Stimulated activated CD4-positive, alpha-beta T cell treated with anti-CD3 and anti-CD28 coated beads, Interleukin-15, amount 100 ng/mL, for 24 hours (primary cell): Measurements from ENCODE around the gene CD300LD.
"Not testable (repeated sequence)": the region's sequence is repeated elsewhere in the genome, so short reads cannot be mapped to it uniquely, and the experiment has no call there.

Experiments
- DNase-seq: peaks from one replicate; pipeline ENCODE4 v3.0.0-alpha.2; 2020

The CD300LD gene

GRCh38 chr17:74569020-74570003 lies 22.8 kb downstream of the CD300LD start:
- peak; percentile 67 for DNase-seq

- no peak for DNase-seq
Observed at GRCh38 chr17:74568106-74568873, 23.8 kb downstream of the CD300LD start.

- DNase-seq, result no peak
Observed at GRCh38 chr17:74567397-74567796, 24.7 kb downstream of the CD300LD start, which contains the start of gene CD300H. Gene CD300H (minus strand): TSS chr17:74567509.

GRCh38 chr17:74566132-74566753 lies 25.8 kb downstream of the CD300LD start:
- peak; percentile 59 for DNase-seq

- no peak for DNase-seq
Observed at GRCh38 chr17:74565126-74565525, 27.0 kb downstream of the CD300LD start.

- no peak for DNase-seq
Observed at GRCh38 chr17:74563358-74563757, 28.7 kb downstream of the CD300LD start.

- no peak for DNase-seq
Observed at GRCh38 chr17:74561586-74561985, 30.5 kb downstream of the CD300LD start.

GRCh38 chr17:74558882-74559519 lies 33.1 kb downstream of the CD300LD start:
- no peak for DNase-seq

- not testable (repeated sequence) for DNase-seq
Observed at GRCh38 chr17:74558402-74558801, 33.7 kb downstream of the CD300LD start.

GRCh38 chr17:74555427-74555940 lies 36.6 kb downstream of the CD300LD start:
- DNase-seq, result no peak

- no peak for DNase-seq
Observed at GRCh38 chr17:74554909-74555308, 37.2 kb downstream of the CD300LD start.

GRCh38 chr17:74552037-74552436 lies 40.0 kb downstream of the CD300LD start:
- no peak for DNase-seq

- no peak for DNase-seq
Observed at GRCh38 chr17:74550602-74551001, 41.5 kb downstream of the CD300LD start.

GRCh38 chr17:74549343-74549742 lies 42.7 kb downstream of the CD300LD start:
- no peak for DNase-seq

- peak; percentile 15 for DNase-seq
Observed at GRCh38 chr17:74547736-74548135, 44.3 kb downstream of the CD300LD start.

- no peak for DNase-seq
Observed at GRCh38 chr17:74547264-74547663, 44.8 kb downstream of the CD300LD start.

- DNase-seq, result no peak
Observed at GRCh38 chr17:74546586-74546985, 45.5 kb downstream of the CD300LD start.

GRCh38 chr17:74545843-74546230 lies 46.2 kb downstream of the CD300LD start, which contains the start of gene CD300C:
Gene CD300C (minus strand): TSS chr17:74546115. CDS start chr17:74545782, 333 bp downstream.
- no peak for DNase-seq

- DNase-seq, result no peak
Observed at GRCh38 chr17:74544991-74545842, 46.9 kb downstream of the CD300LD start.

- no peak for DNase-seq
Observed at GRCh38 chr17:74543891-74544760, 48.0 kb downstream of the CD300LD start.
